Measurements from ENCODE around the gene CD93.

CD93 gene

DNA sequence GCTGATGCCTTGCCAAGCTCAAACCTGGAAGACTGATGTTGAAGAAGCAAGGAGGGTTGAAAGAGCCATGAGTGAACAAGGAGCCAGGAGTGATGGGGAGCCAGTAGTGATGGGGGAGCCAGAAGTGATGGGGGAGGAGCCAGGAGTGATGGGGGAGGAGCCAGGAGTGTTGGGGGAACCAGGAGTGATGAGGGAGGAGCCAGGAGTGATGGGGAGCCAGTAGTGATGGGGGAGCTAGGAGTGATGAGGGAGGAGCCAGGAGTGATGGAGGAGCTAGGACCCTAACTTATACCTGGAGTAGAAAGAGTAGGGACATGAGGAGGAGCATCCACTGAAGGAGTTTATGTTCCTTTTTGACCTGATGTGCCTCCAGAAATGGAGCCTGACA lies 14.6 kb upstream of the CD93 start:
- Histone ChIP-seq H3K4me3 (ENCODE audit: low read depth, low read length) (no peak overlapping the region), H3K36me3 (replicated peaks) (no peaks in the 10 kb centered on the region), H3K27me3 (replicated peaks) (no peaks in the 10 kb centered on the region), H3K27ac (no peak overlapping the region)
- in situ Hi-C loops (cut with HindIII; ENCODE audit: low pct_ligation_motif_present, low sequenced_read_pairs) = no loop called here
- TF ChIP-seq CTCF (IDR thresholded peaks at IDR 0.05; ENCODE audit: low read depth, low read length, missing control alignments) = no peak
- no peak for DNase-seq

GRCh38 chr20:23099791-23100719 lies 13.9 kb upstream of the CD93 start:
- Histone ChIP-seq H3K27ac (no peak overlapping the region), H3K27me3 (replicated peaks) (no peaks in the 10 kb centered on the region), H3K36me3 (replicated peaks) (no peaks in the 10 kb centered on the region), H3K4me3 (ENCODE audit: low read depth, low read length) (no peak overlapping the region)
- in situ Hi-C loops (cut with HindIII; ENCODE audit: low pct_ligation_motif_present, low sequenced_read_pairs) = no loop called here
- TF ChIP-seq CTCF (IDR thresholded peaks at IDR 0.05; ENCODE audit: low read depth, low read length, missing control alignments) = no peak
- no peak for DNase-seq

DNA sequence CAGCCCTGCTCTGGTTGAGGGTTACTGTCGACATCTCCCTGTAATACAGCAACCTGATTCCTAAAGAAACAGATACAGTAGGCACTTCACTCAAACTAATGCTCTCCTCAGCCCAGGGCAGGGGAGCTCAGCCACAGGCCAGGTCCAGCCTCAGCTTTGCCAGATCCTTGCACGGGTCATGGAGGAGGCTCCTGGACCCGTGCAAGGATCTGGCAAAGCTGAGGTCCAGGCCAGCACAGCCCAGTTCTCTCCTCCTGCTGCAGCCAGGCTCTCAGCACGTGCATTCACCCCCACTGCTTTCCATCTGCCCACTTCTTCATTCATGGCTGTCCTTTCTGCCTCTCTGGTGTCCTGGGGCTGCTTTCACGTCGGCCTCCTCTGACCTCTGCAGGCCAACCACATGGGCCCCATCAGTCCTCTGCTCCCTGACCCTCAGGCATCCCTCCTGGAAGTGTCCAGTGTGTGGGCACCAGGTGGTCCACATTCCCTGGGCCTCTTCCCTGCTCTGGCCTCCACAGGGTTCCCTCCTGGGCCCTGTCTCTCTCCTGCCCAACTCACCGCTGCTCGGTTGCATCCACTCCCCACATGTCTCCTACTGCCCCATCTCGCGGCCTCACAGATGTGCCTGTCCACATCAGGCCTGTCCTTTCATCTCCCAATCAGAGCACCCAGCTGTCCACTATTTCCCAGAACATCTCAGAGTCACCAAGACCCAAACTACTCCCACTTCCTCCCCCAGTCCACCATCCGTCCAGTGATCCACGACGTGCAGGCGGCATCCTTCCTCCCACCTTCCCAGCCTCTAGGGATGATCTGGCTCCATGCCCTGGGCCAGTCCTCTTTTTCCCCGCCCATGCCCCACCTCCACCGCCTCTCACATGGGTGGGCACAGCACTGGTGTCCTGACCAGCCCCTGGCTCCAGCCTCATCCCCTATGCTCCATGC lies 11.8 kb upstream of the CD93 start:
- Histone ChIP-seq H3K4me3 (ENCODE audit: low read depth, low read length) (no peak overlapping the region), H3K27me3 (replicated peaks) (no peaks in the 10 kb centered on the region), H3K27ac (no peak overlapping the region), H3K36me3 (replicated peaks) (no peaks in the 10 kb centered on the region)
- no peak for TF ChIP-seq CTCF (IDR thresholded peaks at IDR 0.05; ENCODE audit: low read depth, low read length, missing control alignments)
- in situ Hi-C loops (cut with HindIII; ENCODE audit: low pct_ligation_motif_present, low sequenced_read_pairs) = no loop called here
- DNase-seq = no peak

- no peak overlapping the region for H3K4me3 ChIP-seq (ENCODE audit: low read depth, low read length)
- H3K27me3 ChIP-seq (replicated peaks) = no peaks in the 10 kb centered on the region
- no peaks in the 10 kb centered on the region for H3K36me3 ChIP-seq (replicated peaks)
- in situ Hi-C loops (cut with HindIII; ENCODE audit: low pct_ligation_motif_present, low sequenced_read_pairs) = no loop called here
- DNase-seq = no peak
- H3K27ac ChIP-seq = no peak overlapping the region
- TF ChIP-seq CTCF (IDR thresholded peaks at IDR 0.05; ENCODE audit: low read depth, low read length, missing control alignments) = no peak
Measured at GRCh38 chr20:23096986-23097520, 10.9 kb upstream of the CD93 start.

DNA sequence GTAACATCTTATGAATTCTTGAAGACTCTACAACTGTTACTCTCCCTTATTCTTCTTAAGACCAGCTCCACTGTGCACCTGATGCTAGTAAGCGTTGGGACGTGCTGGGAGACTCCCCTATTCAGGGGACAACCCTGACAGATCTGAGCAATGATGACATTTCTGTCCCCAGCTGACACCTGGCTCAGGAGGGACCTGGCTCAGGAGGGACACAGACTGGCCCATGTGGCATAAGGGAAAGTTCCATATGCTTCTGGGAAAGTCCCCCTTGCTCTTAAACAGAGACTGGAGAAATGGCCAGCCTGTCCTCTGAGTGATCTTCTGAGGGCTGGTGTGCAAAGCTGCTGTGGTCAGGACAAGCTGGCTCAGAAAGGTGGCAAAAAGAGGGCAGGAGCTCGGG lies 10.0 kb upstream of the CD93 start:
- Histone ChIP-seq H3K27ac (no peak overlapping the region), H3K4me3 (ENCODE audit: low read depth, low read length) (no peak overlapping the region), H3K27me3 (replicated peaks) (no peaks in the 10 kb centered on the region), H3K36me3 (replicated peaks) (no peaks in the 10 kb centered on the region)
- TF ChIP-seq CTCF (IDR thresholded peaks at IDR 0.05; ENCODE audit: low read depth, low read length, missing control alignments) = no peak
- DNase-seq = no peak
- in situ Hi-C loops (cut with HindIII; ENCODE audit: low pct_ligation_motif_present, low sequenced_read_pairs) = no loop called here

All from brain microvascular endothelial cell (primary cell).